WI38 (cell line): ENCODE data around the gene CACNA1D.

Experiments used
- H3K4me3 ChIP-seq: 2 replicates; pipeline ENCODE4 v1.5.1; 2011; ENCODE audit warnings: low read depth, mild to moderate bottlenecking, control low read depth, low read length
- TF ChIP-seq, protein P1 (sequence below): IDR thresholded peaks from 2 replicates; pipeline ENCODE4 v1.5.1; 2012; ENCODE audit warnings: low read depth, mild to moderate bottlenecking, control low read depth, low read length

The CACNA1D gene

DNA sequence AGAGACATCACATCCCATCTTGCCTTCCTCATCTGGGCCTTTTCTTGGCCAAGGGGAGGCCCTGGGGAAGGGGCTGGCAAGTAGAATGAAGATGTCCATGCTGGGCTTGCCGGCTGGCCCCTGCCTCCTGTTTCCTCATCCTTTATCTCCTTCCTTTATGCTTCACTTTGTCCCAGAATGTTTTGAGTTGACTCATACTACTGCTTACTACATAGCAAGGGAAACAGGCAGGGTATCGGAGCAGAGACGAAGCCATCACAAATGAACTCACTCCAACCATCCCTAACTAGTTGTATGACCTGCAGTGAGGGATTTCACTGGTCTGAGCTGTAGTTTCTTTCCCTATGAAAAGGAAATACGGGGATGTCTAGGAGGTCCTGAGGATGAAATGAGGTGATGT is 285.8 kb downstream of the CACNA1D start:
- H3K4me3 ChIP-seq, result no peak overlapping the region
- TF ChIP-seq, protein P1, sequence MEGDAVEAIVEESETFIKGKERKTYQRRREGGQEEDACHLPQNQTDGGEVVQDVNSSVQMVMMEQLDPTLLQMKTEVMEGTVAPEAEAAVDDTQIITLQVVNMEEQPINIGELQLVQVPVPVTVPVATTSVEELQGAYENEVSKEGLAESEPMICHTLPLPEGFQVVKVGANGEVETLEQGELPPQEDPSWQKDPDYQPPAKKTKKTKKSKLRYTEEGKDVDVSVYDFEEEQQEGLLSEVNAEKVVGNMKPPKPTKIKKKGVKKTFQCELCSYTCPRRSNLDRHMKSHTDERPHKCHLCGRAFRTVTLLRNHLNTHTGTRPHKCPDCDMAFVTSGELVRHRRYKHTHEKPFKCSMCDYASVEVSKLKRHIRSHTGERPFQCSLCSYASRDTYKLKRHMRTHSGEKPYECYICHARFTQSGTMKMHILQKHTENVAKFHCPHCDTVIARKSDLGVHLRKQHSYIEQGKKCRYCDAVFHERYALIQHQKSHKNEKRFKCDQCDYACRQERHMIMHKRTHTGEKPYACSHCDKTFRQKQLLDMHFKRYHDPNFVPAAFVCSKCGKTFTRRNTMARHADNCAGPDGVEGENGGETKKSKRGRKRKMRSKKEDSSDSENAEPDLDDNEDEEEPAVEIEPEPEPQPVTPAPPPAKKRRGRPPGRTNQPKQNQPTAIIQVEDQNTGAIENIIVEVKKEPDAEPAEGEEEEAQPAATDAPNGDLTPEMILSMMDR, result no peak

DNA sequence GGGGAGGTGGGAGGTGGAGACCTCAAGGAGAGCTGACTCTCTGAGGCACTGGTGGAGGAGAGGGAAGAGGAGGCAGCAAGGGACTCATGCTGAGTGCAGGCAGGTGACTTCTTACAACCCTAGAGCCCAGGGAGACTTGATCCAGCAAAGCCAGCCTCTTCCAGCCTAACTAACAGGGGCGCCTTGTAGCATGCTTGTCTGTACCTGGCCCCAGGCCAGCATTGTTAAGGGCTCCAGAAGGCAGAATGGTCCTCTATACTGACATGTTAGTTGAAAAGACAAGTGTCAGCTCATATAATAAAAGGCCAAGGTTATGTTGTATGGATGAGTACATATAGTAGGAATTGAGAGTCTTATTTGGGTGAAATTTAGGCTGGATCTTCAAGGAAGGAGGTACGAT is 286.4 kb downstream of the CACNA1D start:
- TF ChIP-seq, protein P1, result no peak
- no peak overlapping the region for H3K4me3 ChIP-seq

DNA sequence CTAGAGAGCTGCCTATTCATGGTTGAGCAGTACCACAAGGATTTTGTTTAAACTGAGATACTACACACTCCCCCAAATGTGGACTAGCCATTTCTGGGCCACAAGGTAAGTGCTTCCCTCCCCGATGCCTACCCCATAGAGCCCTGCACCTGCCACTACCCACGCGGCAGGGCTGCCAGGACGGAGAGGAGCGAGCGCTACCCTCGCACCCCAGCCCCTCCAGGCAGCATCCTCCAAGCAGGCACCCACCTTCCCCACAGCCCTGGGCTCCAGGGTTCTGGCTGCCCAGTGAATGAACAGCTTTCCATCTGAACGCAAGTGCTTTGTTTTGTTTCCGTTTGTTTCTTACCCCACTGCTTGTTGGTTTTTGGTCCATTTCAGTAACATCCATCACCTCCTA is 292.6 kb downstream of the CACNA1D start:
- H3K4me3 ChIP-seq, result no peak overlapping the region
- TF ChIP-seq, protein P1, result no peak

DNA sequence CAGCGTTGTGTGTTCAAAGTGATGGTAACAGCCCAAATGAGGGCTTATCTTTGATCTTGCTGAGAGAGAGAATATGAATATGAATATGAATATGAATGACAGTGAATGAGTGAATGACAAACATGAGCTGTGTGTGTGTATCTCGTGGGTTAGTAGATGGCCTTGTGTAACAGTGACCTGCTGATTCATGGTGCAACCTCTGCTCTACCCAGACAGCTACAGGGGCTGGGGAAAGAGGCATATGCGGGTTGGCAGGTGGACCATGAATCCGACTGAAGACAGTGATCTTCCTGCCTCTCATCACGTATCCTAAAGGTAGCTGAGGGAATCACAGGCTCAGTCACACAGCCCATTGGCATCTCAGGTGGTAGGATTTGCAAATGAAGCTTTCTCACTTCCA is 293.6 kb downstream of the CACNA1D start:
- no peak overlapping the region for H3K4me3 ChIP-seq
- TF ChIP-seq, protein P1, result no peak

DNA sequence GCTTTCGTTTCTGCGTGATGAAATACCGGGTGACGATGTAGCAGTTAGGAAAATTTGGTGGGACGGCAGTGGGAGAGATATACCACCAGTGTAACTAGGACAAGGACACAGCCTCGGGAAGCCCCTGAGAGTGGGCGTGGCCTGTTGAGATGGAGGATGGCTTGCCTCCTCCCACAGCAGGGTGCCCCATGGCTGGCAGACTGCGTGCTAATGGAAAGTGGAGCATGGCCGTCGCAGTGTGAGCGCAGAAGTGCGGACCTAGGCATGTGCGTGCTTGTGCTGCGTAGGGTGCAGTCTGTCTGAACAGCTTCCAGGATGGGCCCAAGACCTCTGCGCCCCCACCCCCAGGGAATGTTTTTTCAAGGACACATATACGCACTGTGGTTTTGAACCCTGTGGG is 295.0 kb downstream of the CACNA1D start:
- no peak overlapping the region for H3K4me3 ChIP-seq
- TF ChIP-seq, protein P1, result no peak

DNA sequence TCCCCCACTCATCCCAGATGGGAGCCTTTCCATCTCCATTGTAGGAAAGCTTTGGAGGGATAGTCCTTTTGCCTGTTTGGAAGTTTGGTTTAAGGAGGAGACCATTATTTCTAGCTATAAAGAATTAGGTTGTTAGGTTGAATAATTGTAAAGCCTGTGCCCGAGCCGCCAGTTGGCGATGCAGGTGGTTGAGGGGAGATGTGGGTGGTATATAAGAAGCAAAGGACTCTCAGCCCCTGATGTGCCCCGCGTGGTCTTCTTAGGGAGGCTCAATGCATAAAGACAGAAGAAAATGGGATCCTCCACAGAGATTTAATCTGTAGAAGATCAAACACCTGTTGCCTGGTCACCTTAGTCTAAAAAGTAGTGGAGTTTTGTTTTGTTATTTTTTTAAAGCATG is 296.1 kb downstream of the CACNA1D start:
- no peak overlapping the region for H3K4me3 ChIP-seq
- TF ChIP-seq, protein P1, result no peak

DNA sequence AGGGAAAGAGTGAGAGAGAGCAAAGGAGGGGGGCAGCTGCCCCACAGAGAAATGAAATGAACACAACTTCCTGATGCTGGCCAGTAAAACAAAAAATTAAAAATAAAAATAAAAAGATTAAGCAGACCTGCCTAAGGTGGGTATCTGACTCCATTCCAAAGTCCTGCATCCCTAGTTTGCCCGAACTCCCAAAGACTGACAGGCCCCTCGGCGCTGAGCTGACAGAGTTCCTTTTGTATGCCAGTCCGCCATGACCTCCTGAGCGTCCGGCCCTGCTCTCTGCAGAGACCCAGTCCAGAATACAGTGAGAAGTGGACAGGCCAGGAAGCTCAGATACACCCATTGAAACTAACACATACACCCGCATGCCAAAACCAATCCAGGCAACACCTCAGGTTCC is 296.9 kb downstream of the CACNA1D start:
- no peak overlapping the region for H3K4me3 ChIP-seq
- TF ChIP-seq, protein P1, result no peak

DNA sequence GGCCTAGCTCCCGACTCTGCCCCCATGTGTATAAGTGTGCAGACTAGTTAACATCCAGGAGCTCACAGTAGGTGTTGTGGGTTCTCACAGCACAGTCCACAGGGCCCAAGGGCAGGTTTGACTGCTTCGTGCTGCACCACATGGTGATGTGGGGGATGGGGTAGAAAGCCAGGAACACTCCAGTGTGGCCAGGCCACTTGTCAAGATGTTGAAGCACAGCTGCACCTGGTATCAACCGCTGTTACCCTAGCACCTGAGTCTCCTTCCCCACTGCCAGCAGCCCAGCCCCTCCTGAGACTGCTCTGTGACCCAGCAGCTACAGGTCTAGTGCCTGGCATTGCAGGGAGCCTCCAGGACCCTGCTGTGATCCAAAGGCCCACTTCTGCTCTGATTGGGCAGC is 298.5 kb downstream of the CACNA1D start:
- TF ChIP-seq, protein P1, result no peak
- no peak overlapping the region for H3K4me3 ChIP-seq
